Measurements from ENCODE around the gene OR6C65.

DNA sequence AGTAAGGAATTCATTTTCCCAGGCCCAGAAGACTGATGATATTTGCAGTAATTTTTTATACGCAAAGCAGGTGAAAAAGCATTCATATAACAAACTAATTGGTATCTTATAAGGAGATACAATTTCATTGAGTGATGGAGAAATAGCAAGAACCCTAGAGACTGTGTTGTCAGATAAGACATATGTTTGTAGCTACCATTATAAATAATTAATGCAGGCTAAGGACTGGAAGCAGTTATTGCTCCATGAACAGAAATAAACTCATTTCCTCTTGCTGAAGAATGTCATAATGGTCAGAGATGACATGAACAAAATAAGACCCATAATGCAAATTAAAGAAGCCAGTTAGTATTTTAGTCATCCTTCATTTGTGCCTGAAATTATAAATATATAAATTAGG lies 45.0 kb downstream of the OR6C65 start:
- TF ChIP-seq, protein P1, sequence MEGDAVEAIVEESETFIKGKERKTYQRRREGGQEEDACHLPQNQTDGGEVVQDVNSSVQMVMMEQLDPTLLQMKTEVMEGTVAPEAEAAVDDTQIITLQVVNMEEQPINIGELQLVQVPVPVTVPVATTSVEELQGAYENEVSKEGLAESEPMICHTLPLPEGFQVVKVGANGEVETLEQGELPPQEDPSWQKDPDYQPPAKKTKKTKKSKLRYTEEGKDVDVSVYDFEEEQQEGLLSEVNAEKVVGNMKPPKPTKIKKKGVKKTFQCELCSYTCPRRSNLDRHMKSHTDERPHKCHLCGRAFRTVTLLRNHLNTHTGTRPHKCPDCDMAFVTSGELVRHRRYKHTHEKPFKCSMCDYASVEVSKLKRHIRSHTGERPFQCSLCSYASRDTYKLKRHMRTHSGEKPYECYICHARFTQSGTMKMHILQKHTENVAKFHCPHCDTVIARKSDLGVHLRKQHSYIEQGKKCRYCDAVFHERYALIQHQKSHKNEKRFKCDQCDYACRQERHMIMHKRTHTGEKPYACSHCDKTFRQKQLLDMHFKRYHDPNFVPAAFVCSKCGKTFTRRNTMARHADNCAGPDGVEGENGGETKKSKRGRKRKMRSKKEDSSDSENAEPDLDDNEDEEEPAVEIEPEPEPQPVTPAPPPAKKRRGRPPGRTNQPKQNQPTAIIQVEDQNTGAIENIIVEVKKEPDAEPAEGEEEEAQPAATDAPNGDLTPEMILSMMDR (IDR thresholded peaks at IDR 0.05): no peak
- no peak for TF ChIP-seq POLR2A (IDR thresholded peaks at IDR 0.05)
